HG03575 (cell line): ENCODE data around the gene NME4.
"Not testable (repeated sequence)": the region's sequence is repeated elsewhere in the genome, so short reads cannot be mapped to it uniquely, and the experiment has no call there.

Experiments used
- ATAC-seq: cut with Tn5 transposase; IDR thresholded peaks from one replicate; pipeline ENCODE4 v1.9.1; 2021; ENCODE audit not compliant: unreplicated experiment, insufficient number of reproducible peaks, low FRiP score; ENCODE audit errors: extremely low read depth

NME4 gene

DNA sequence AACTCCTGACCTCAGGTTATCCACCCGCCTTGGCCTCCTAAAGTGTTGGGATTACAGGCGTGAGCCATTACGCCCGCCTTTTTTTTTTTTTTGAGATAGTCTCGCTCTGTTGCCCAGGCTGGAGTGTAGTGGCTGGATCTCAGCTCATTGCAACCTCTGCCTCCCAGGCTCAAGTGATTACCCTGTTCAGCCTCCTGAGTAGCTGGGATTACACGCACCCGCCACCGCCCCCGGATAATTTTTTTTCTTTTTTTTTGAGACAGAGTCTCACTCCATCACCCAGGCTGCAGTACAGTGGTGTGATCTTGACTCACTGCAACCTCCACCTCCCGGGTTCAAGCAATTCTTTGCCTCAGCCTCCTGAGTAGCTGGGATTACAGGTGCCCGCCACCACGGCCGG is 25.2 kb downstream of the NME4 start:
- ATAC-seq, result not testable (repeated sequence)

- ATAC-seq, result no peak
These were observed 27.1 kb downstream of the NME4 start for GRCh38 chr16:424033-424622.

DNA sequence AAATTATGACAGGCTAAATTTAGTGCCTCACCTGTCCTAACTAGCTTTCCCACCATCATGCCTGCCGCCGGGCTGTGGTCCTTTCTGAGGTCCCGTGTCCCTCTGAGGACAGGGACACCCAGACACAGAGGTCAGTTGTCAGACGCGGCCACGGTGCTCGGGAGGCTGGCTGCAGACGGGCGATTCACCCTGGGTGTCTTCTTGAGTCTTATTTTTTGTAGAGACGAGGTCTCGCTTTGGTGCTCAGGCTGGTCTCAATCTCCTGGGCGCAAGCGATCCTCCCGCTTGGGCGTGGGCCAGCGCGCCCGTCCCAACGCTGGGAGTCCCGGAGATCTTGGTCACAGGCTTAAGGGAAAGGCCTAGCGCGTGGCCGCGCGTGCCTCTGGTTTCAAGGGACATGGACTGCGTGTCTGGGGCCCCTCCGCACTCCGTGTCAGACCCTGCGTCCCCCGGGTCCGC is 27.7 kb downstream of the NME4 start:
- no peak for ATAC-seq

- ATAC-seq, result no peak
These were observed 28.2 kb downstream of the NME4 start, which contains the start of gene RAB11FIP3 for GRCh38 chr16:425082-425718. Gene RAB11FIP3, plus strand, starts transcription at chr16:425649. Its CDS starts 358 bp downstream, at chr16:426007.

DNA sequence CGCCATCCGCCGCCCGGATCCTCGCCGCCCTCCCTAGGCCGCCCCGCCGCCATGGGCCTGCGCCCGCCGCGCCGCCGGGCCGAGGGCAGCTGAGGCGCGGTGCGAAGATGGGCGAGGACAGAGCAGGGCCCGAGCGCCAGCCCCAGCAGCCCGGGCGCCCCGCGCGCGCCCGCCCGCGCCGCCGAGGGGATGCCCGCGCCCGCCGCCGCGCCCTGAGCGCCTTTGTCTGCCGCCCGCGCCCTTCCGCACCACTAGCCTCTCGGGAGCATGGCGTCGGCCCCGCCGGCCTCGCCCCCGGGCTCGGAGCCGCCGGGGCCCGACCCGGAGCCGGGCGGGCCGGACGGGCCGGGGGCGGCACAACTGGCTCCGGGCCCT is 28.7 kb downstream of the NME4 start:
- no peak for ATAC-seq

DNA sequence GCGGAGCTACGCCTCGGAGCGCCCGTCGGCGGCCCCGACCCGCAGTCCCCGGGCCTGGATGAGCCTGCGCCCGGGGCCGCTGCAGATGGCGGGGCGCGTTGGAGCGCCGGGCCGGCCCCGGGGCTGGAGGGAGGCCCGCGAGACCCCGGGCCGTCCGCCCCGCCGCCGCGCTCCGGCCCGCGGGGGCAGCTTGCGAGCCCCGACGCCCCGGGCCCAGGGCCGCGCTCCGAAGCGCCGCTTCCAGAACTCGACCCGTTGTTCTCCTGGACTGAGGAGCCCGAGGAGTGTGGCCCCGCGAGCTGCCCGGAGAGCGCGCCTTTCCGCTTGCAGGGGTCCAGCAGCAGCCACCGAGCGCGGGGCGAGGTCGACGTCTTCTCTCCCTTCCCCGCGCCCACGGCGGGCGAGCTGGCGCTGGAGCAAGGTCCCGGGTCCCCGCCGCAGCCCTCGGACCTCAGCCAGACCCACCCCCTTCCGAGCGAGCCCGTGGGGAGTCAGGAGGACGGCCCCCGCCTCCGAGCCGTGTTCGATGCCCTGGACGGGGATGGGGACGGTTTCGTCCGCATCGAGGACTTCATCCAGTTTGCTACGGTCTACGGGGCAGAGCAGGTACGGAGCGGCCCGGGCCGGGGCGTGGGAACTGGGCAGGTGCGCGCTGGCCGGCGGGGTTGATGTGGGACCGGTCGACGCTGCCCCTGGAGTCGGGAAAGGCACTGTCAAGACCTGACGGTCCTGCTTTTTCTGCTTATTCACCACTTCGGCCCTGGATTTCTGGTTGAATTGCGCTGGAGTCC is 29.3 kb downstream of the NME4 start:
- ATAC-seq, result no peak

DNA sequence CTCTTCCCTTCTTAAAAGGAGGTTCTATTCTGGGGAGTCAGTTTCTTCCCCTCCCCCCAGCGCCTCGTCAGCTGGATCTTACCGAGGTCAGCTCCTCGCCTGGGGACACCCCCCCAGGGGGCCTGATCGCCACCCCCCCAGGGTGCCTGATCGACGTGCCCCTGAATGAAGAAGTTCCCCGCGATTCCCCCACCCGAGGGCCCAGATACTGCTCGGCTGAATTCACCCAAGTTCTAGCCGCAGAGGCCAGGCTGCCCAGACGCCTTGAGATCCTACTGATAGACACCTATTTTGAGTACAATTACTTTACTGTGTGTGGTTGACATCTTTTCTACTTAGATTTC is 29.9 kb downstream of the NME4 start:
- no peak for ATAC-seq

DNA sequence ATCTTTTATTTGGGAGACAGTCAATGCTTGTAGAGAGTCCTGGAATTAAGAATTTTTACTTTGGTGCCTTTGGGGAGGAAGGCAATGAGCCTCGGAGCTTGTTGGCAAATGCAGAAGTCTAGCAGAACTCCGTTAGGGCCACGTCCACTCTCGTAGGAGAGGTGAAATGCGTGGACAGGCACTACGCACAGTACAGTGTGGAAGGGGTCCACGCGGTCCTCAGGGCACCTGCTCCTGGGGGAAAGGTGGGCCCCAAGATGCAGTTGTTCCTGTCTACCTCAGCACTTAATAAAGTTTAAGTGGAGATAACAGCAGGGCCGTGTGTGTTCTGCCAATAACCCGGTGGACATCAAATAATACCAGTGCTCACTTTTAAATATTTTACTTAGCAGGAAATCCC is 30.3 kb downstream of the NME4 start:
- no peak for ATAC-seq

DNA sequence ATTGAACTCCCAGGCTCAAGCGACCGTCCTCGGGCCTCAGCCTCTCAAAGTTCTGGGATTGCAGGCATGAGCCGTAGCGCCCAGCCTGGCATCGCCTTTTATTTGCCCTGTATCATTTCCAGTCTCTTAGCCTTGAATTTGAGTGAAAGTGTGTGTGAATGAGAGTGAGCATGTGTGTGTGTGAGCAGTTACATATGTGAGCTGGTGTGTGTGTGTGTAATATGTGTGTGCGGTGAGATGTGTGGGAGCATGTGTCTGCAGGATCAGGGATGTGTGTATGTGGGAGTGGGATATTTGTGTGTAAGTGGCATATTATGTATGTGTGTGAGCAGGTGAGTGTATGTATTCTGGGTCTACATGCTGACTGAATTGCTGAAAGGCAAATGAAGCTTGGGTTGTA is 33.9 kb downstream of the NME4 start:
- no peak for ATAC-seq

- ATAC-seq, result no peak
These were observed 43.6 kb downstream of the NME4 start for GRCh38 chr16:440627-441026.

DNA sequence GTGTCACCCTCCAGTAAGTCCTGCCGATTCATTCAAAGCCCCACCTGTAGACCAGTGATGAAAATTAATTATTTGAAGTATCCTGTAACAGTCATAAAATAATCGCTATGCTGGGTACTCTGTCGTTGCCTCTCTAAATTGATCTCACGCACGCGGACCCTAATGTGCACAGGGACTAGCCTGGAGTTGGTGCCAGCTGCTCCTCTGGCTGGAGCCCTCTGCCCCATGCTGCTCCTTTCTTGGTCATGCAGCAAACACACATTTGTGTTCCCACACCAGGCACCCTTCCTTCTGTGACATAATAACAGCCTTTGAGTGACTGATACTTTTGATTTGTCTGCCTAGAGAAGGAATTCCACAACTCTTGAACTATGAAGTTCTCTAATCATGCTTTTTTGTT is 44.4 kb downstream of the NME4 start:
- no peak for ATAC-seq

DNA sequence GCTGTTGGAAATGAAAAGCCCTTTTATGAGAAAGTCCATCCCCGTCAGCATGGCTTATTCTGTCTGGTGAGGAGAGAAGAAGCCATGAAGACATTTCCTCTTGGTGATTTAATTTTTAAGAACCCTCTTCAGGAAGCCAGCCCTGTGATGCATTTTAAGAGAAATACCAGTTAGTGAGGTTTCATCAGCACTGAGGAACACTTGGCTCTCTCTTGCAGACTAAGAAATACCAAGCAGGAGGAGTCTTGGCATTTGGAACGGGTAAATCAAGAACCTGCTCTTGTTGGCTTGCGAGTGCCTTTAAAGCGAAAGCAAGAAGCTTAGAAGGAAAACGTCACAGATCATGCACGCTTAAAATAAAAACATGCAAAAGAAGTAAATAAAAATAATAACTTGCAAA is 46.0 kb downstream of the NME4 start:
- ATAC-seq, result no peak

GRCh38 chr16:444027-444426 is 47.0 kb downstream of the NME4 start:
- no peak for ATAC-seq

DNA sequence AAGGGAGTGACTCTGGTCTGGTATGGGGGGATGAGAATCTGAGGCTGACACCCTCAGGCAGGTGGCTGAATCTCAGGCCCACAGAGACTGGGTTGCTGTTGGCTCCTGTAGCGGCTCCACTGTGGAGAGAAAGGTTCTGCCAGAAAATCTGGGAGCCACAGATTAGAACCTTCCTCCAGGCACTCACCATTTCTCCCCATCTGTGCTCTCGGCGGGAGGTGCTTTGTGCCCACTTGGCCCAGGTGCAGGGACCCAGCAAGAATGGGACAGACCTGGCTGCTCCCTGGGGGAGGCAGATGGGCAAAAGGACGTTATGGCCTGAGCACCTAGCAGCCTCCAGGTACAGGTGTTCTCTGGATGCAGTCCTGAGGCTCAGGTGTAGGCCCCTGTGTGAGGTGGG is 48.6 kb downstream of the NME4 start:
- ATAC-seq, result no peak
